HL-60 (cell line): ENCODE data around the gene MAPK10.

Source experiments
- CTCF ChIP-seq: IDR thresholded peaks from one replicate; pipeline ENCODE4 v1.5.1; 2011; ENCODE audit warnings: low read length, control low read depth, inconsistent platforms; ENCODE audit not compliant: insufficient read depth
- GABPA ChIP-seq: IDR thresholded peaks from 2 replicates; pipeline ENCODE4 v1.6.1; 2012; ENCODE audit warnings: low read depth
- POLR2AphosphoS5 ChIP-seq: IDR thresholded peaks from 2 replicates; pipeline ENCODE4 v1.6.1; 2012; ENCODE audit warnings: low read depth
- REST ChIP-seq: IDR thresholded peaks from 2 replicates; pipeline ENCODE4 v1.6.1; 2012; ENCODE audit warnings: low read depth; ENCODE audit not compliant: insufficient replicate concordance
- SPI1 ChIP-seq: IDR thresholded peaks from 2 replicates; pipeline ENCODE4 v1.6.1; 2012; ENCODE audit warnings: low read depth, mild to moderate bottlenecking, borderline replicate concordance

- TF ChIP-seq POLR2AphosphoS5 (no peak), CTCF (no peak), REST (no peak), SPI1 (no peak), GABPA (no peak)
Observed at GRCh38 chr4:86302251-86302650, 57.6 kb downstream of the MAPK10 start.
